Upper lobe of left lung (tissue), 6 donors: Measurements from ENCODE around the gene AGAP1. TPM values are rescaled to one million over a fixed set of nuclear protein-coding genes. Genes with fewer than 3 reads are reported as not detected.

Source experiments
- ATAC-seq, 2 donors: fragments of 200-7000 bp; cut with Tn5 transposase; one replicate each; pipeline ENCODE4 v1.9.1; 2022; ENCODE audit warnings: mild to moderate bottlenecking in 2 of 2, moderate library complexity in 2 of 2; ENCODE audit not compliant: low FRiP score in 2 of 2
- DNase-seq, 2 donors: peaks; one replicate each; pipeline ENCODE4 v3.0.0-alpha.2; 2019 to 2020
- H3K27ac ChIP-seq, 4 donors: fragments of 200-600 bp; sonication (generic); one replicate each; pipeline ENCODE4 v1.5.1; 2016 to 2019
- H3K27me3 ChIP-seq, 4 donors: fragments of 200-600 bp; sonication (generic); one replicate each; pipeline ENCODE4 v1.5.1; 2017 to 2019
- H3K36me3 ChIP-seq, 4 donors: fragments of 200-600 bp; sonication (generic); one replicate each; pipeline ENCODE4 v1.5.1; 2016 to 2019
- H3K4me1 ChIP-seq, 4 donors: fragments of 200-600 bp; sonication (generic); one replicate each; pipeline ENCODE4 v1.5.1; 2018 to 2019
- H3K4me3 ChIP-seq, 4 donors: fragments of 200-600 bp; sonication (generic); one replicate each; pipeline ENCODE4 v1.5.1; 2017 to 2019; ENCODE audit warnings: mild to moderate bottlenecking in 2 of 4, moderate library complexity in 1 of 4
- H3K9me3 ChIP-seq, 4 donors: fragments of 200-600 bp; sonication (generic); one replicate each; pipeline ENCODE4 v1.5.1; 2018 to 2019
- EP300 ChIP-seq, 4 donors: sonication (generic); formaldehyde crosslinking; IDR thresholded peaks; one replicate each; pipeline ENCODE4 v1.5.1; 2017; ENCODE audit warnings: antibody characterized with exemption in 4 of 4, control low read depth in 2 of 4
- POLR2A ChIP-seq, 4 donors: fragments of 450-650 bp; IDR thresholded peaks; one replicate each; pipeline ENCODE4 v1.5.1; 2016 to 2017; ENCODE audit warnings: antibody characterized with exemption in 4 of 4, mild to moderate bottlenecking in 2 of 4
- POLR2AphosphoS5 ChIP-seq, 2 donors: sonication (generic); formaldehyde crosslinking; IDR thresholded peaks; one replicate each; pipeline ENCODE4 v1.5.1; 2017; ENCODE audit warnings: antibody characterized with exemption in 2 of 2
- WGBS, 2 donors: methylation state at CpG; one replicate each; pipeline ENCODE4 v1.1.5; 2017 to 2018; 5-methylcytosine and 5-hydroxymethylcytosine counted together
- total RNA-seq, 6 donors: library from RNA; depleted of rRNA in 4 of 6; stranded (reverse); fragments of >200 nt in 4 of 6; gene quantifications; one replicate each; pipeline versions ENCODE4 v1.1.0 to v1.2.1, GENCODE V29; 2016 to 2021
- TF ChIP-seq, protein P1 (sequence below), 6 experiments: fragments of 450-650 bp in 4 of 6; fragments of 200-600 bp in 2 of 6; sonication (generic) in 2 of 6; IDR thresholded peaks; one replicate each; pipeline ENCODE4 v1.5.1; 2016 to 2019; ENCODE audit warnings: antibody characterized with exemption in 6 of 6
- donor health status: DM: no; HTN: no; CAD: no; lungs with moderate emphysema.
- donor health status: DM: no; HTN: yes; CAD: no; lungs with severe emphysema.

Gene AGAP1
- total RNA-seq, 6 donors from 2014 or later: 25.5 to 45.1 (median 30.7) TPM

DNA sequence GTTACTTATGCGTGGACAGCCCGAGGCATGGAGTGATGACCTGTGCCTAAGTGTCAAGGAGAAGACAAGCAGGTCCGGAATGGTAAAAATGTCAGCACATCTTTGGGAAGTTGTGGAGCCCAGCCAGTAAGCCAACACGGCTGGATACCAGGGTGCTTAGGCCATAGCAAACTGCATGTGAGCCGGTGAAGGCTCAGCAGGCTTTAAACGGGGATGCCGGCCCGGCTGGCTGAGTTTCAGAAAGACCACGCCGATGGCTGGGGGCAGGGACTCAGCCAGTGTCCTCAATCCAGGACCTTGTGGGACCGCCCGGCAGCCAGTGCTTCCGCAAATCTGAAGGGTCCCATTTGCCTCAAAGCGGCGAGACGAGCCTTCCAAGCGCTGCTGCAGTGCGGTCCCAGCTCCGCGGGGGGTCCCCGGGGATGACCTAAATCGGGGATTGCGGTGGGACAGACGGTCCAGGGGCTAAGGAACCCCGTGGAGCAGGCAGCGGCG lies 946 bp upstream of the AGAP1 start:
- TF ChIP-seq EP300 (IDR thresholded peaks at IDR 0.05) (no peak), POLR2A (IDR thresholded peaks at IDR 0.05) (no peak), POLR2AphosphoS5 (IDR thresholded peaks at IDR 0.05) (no peak)
- TF ChIP-seq, protein P1, sequence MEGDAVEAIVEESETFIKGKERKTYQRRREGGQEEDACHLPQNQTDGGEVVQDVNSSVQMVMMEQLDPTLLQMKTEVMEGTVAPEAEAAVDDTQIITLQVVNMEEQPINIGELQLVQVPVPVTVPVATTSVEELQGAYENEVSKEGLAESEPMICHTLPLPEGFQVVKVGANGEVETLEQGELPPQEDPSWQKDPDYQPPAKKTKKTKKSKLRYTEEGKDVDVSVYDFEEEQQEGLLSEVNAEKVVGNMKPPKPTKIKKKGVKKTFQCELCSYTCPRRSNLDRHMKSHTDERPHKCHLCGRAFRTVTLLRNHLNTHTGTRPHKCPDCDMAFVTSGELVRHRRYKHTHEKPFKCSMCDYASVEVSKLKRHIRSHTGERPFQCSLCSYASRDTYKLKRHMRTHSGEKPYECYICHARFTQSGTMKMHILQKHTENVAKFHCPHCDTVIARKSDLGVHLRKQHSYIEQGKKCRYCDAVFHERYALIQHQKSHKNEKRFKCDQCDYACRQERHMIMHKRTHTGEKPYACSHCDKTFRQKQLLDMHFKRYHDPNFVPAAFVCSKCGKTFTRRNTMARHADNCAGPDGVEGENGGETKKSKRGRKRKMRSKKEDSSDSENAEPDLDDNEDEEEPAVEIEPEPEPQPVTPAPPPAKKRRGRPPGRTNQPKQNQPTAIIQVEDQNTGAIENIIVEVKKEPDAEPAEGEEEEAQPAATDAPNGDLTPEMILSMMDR (IDR thresholded peaks at IDR 0.05): no peak
- H3K4me1 ChIP-seq: peaks cover 19 to 30% (median 25%) of the 10 kb centered on the region in 4 donors
- 21 to 23% methylated on average over 20 to 25 of the region's 27 CpGs for WGBS, 2 donors
- no peak for ATAC-seq
- H3K9me3 ChIP-seq: no peaks in the 10 kb centered on the region
- no peaks in the 10 kb centered on the region for H3K36me3 ChIP-seq
- H3K27me3 ChIP-seq: no peaks in the 10 kb centered on the region
- peak overlapping the region in 3 of 4 donors; percentile 70 to 74 (median 71) for H3K4me3 ChIP-seq
- peak overlapping the region; percentile 2 to 91 (median 79) for H3K27ac ChIP-seq
- peak in 1 of 2 donors; percentile 79 for DNase-seq

DNA sequence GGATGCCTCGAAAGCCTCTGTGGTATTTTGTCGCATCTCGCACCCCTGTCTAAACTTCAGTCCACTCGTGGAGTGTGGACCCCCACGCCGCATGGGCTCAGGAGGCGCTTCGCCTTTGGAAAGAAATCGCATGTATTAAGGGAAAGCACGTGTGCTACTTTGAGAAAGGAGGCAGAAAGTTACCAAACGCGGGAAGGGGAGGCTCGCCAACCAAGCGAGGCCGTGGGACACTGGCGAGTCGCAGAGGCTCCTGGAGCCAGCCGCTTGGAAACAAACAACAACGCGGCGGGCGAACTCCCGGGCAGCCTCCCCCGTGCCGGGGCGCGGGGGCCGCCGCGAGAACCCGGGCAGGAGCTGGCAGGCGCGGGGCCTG lies 455 bp upstream of the AGAP1 start:
- 9 to 10% methylated on average over 12 to 27 of the region's 33 CpGs for WGBS, 2 donors
- Histone ChIP-seq H3K4me3 (peak overlapping the region; percentile 52 to 74 (median 70)), H3K27ac (peak overlapping the region; percentile 75 to 91 (median 82)), H3K36me3 (no peaks in the 10 kb centered on the region), H3K9me3 (no peaks in the 10 kb centered on the region), H3K4me1 (peaks cover 19 to 30% (median 25%) of the 10 kb centered on the region in 4 donors), H3K27me3 (no peaks in the 10 kb centered on the region)
- TF ChIP-seq, protein P1 (IDR thresholded peaks at IDR 0.05): peak in 2 of 6 experiments; percentile 10 to 19
- TF ChIP-seq EP300 (IDR thresholded peaks at IDR 0.05): no peak
- peak in 1 of 4 donors; percentile 35 for TF ChIP-seq POLR2A (IDR thresholded peaks at IDR 0.05)
- no peak for DNase-seq
- peak in 1 of 2 donors; percentile 60 for ATAC-seq

DNA sequence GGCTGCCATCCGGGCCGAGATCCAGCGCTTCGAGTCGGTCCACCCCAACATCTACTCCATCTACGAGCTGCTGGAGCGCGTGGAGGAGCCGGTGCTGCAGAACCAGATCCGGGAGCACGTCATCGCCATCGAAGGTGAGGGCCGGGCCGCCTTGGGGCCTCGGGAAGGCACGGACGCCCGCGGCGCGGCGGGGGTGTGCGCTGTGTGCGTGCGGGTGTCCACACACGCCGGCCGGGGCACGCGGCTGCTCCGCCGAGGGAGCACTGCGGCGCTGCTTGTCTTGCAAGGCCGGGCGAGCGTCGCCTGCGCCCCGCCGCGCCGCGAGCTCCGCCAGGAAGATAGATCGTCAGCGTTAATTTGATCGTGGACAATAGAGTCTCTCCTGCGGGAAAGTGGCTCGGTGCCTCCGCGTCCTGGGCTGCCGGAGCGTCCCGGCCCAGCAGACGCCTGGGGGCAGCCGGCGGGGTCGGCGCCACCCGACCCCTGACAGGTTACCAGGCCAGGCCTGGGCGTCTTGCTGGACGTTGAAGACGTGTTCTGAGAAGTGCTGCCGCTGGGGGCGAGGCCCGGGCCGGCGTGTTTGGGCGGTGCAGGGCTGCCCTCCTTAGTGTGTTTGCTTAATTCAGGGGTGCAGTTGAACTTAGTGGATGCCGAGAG lies 1.0 kb downstream of the AGAP1 start:
- peak; percentile 49 to 90 for DNase-seq
- WGBS, 2 donors: 0% methylated on average over 37 of the region's 72 CpGs; no CpG with 5 or more reads in 1 of the 2 donors

DNA sequence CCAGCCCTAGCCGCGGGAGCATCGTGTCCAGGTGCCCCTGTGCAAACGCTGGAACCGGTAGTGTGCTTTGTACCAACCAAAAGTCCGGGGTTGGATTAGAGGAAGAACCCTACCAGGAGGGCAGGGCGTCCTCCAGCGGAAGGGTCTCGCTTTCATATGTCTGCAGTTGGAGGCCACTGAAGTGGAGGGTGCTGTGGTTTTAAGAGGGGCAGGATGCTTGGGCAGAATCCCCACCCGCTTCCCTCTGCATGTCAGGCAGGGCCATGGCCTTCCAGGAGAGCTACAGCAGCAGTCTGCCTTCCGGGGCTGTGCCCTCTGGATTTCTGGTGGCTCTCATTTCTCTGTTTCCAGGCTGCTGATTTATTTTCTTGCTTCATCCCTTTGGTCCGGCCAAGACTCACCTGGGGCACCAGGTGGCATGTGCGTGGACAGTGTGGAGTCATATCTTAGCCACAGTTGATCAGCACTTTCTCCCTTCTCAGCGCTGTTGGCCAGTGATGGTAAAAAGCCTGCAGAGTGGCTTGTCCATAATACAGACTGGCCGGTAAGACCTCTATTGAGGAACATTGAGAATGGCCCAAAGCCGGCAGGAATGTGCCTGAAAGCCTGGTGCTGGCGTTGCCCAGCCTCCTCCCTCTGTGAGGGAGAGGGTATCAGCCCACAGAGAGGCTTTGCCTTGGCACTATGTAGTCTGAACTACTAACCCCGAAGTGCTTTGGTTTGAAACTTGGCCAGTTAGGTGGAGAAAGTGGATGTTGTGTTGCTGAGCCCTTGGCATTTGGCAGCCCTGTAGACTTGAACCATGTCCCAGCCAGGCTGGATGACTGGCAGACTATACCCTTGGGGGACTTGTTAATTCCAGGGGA lies 1.8 kb downstream of the AGAP1 start:
- H3K27ac ChIP-seq: peak overlapping the region; percentile 56 to 91 (median 61)
- peak overlapping the region; percentile 69 to 76 (median 72) for H3K4me3 ChIP-seq
- no peaks in the 10 kb centered on the region for H3K27me3 ChIP-seq
- DNase-seq (no peak), ATAC-seq (no peak)
- no peaks in the 10 kb centered on the region for H3K9me3 ChIP-seq
- H3K36me3 ChIP-seq: no peaks in the 10 kb centered on the region
- peaks cover 19 to 37% (median 25%) of the 10 kb centered on the region in 4 donors for H3K4me1 ChIP-seq
- TF ChIP-seq POLR2AphosphoS5 (IDR thresholded peaks at IDR 0.05): no peak
- no peak for TF ChIP-seq POLR2A (IDR thresholded peaks at IDR 0.05)
- 21 to 43% methylated on average over 8 to 18 of the region's 18 CpGs for WGBS, 2 donors

More for the DNA sequence above, 1.0 kb downstream of the AGAP1 start:
- peak overlapping the region; percentile 69 to 76 (median 72) for H3K4me3 ChIP-seq
- ATAC-seq: peak; percentile 23 to 36
- no peaks in the 10 kb centered on the region for H3K27me3 ChIP-seq
- H3K36me3 ChIP-seq: no peaks in the 10 kb centered on the region
- peak overlapping the region; percentile 43 to 91 (median 58) for H3K27ac ChIP-seq
- no peaks in the 10 kb centered on the region for H3K9me3 ChIP-seq
- TF ChIP-seq, protein P1 (IDR thresholded peaks at IDR 0.05): peak in 1 of 6 experiments; percentile 12
- no peak for TF ChIP-seq EP300 (IDR thresholded peaks at IDR 0.05)
- peaks cover 19 to 36% (median 25%) of the 10 kb centered on the region in 4 donors for H3K4me1 ChIP-seq

DNA sequence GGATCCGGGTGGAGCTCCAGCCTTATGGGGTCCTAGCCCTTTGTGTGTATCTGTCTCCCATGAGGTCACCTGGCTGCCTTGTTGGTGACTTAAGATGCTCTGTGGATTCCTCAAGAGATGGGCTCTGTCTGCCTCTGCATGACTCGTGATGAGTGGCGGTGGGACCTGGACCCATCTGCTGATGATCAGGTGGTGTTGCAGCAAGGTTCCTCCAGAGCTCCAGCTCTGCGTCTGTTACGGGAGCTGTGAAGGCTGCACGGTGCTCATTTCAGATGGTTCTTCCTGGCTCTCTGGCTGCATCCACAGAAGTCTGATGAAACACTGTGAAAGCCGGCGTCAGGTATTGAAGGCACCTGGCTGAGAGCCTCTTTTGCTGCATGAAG lies 2.4 kb downstream of the AGAP1 start:
- Histone ChIP-seq H3K9me3 (no peaks in the 10 kb centered on the region), H3K4me1 (peaks cover 24 to 43% (median 31%) of the 10 kb centered on the region in 4 donors), H3K36me3 (no peaks in the 10 kb centered on the region), H3K27ac (no peak overlapping the region), H3K27me3 (no peaks in the 10 kb centered on the region), H3K4me3 (peak overlapping the region in 3 of 4 donors; percentile 70 to 76 (median 74))
- TF ChIP-seq EP300 (IDR thresholded peaks at IDR 0.05) (no peak), POLR2AphosphoS5 (IDR thresholded peaks at IDR 0.05) (no peak), POLR2A (IDR thresholded peaks at IDR 0.05) (no peak)
- TF ChIP-seq, protein P1 (IDR thresholded peaks at IDR 0.05): no peak
- no peak for ATAC-seq
- WGBS, 2 donors: 74% methylated on average over 7 to 8 of the region's 8 CpGs
- DNase-seq: no peak
